Immature natural killer cell (primary cell): ENCODE data around the gene ATAD1. TPM values are rescaled to one million over a fixed set of nuclear protein-coding genes. Genes with fewer than 3 reads are reported as not detected.
"Not testable (repeated sequence)": the region's sequence is repeated elsewhere in the genome, so short reads cannot be mapped to it uniquely, and the experiment has no call there.

ENCODE experiments used
- DNase-seq, 3 donors: peaks; one replicate each; pipeline ENCODE4 v3.0.0; 2022; ENCODE audit warnings: mixed read lengths in 1 of 3
- H3K27ac Mint-ChIP-seq, 6 donors: one replicate each; pipeline ENCODE4 v1.8.0; 2020; ENCODE audit warnings: mixed read lengths in 6 of 6, mild to moderate bottlenecking in 5 of 6, inconsistent platforms in 4 of 6, moderate library complexity in 3 of 6
- H3K27me3 Mint-ChIP-seq, 3 donors: one replicate each; pipeline ENCODE4 v1.8.0; 2020 to 2021; ENCODE audit warnings: low read depth in 3 of 3, mild to moderate bottlenecking in 3 of 3, mixed read lengths in 3 of 3, moderate library complexity in 3 of 3, inconsistent platforms in 1 of 3
- H3K36me3 Mint-ChIP-seq, 3 donors: one replicate each; pipeline ENCODE4 v1.8.0; 2020; ENCODE audit warnings: mixed read lengths in 3 of 3, inconsistent platforms in 2 of 3, mild to moderate bottlenecking in 2 of 3
- H3K4me1 Mint-ChIP-seq, 2 donors: one replicate each; pipeline ENCODE4 v1.8.0; 2020; ENCODE audit warnings: inconsistent platforms in 2 of 2, mild to moderate bottlenecking in 2 of 2, mixed read lengths in 2 of 2, moderate library complexity in 1 of 2
- H3K4me3 Mint-ChIP-seq, 5 donors: one replicate each; pipeline ENCODE4 v1.8.0; 2020; ENCODE audit warnings: mild to moderate bottlenecking in 5 of 5, mixed read lengths in 5 of 5, inconsistent platforms in 3 of 5, moderate library complexity in 3 of 5
- H3K9me3 Mint-ChIP-seq, 6 donors: one replicate each; pipeline ENCODE4 v1.8.0; 2020; ENCODE audit warnings: mild to moderate bottlenecking in 6 of 6, mixed read lengths in 6 of 6, inconsistent platforms in 4 of 6, moderate library complexity in 3 of 6
- polyA plus RNA-seq, 3 donors: library from polyadenylated mRNA; unstranded; fragments of 300-500 nt; fragmentation: Illumina TruSeq; gene quantifications; one replicate each; pipeline ENCODE4 v1.2.3, GENCODE V29; 2021

ATAD1 gene
- polyA plus RNA-seq, 3 donors from 2014 or later = 31.2 to 44.0 (median 42.1) TPM

- peak overlapping the region; percentile 68 to 95 (median 92) for H3K27ac Mint-ChIP-seq
- H3K4me1 Mint-ChIP-seq = peaks cover 48 to 65% of the 10 kb centered on the region in 2 donors
- peaks cover 7 to 12% (median 7%) of the 10 kb centered on the region in 3 donors for H3K36me3 Mint-ChIP-seq
- DNase-seq = no peak
- H3K27me3 Mint-ChIP-seq = peaks cover 2 to 13% (median 4%) of the 10 kb centered on the region in 3 donors
- peak overlapping the region; percentile 87 to 99 (median 96) for H3K4me3 Mint-ChIP-seq
- H3K9me3 Mint-ChIP-seq = no peaks in the 10 kb centered on the region
Observed at GRCh38 chr10:87816163-87816897, 1.7 kb downstream of the ATAD1 start.

GRCh38 chr10:87804939-87805569 lies 13.0 kb downstream of the ATAD1 start:
- peaks cover 0 to 8% (median 0%) of the 10 kb centered on the region in 6 donors for H3K9me3 Mint-ChIP-seq
- peaks cover 29 to 51% of the 10 kb centered on the region in 2 donors for H3K4me1 Mint-ChIP-seq
- DNase-seq = no peak
- H3K27ac Mint-ChIP-seq = peak overlapping the region in 4 of 6 donors; percentile 0 to 78 (median 58)
- peak overlapping the region in 2 of 5 donors; percentile 1 to 7 for H3K4me3 Mint-ChIP-seq
- peaks cover 15 to 37% (median 29%) of the 10 kb centered on the region in 3 donors for H3K36me3 Mint-ChIP-seq
- H3K27me3 Mint-ChIP-seq = peaks cover 0 to 1% (median 0%) of the 10 kb centered on the region in 3 donors

GRCh38 chr10:87803831-87804230 lies 14.2 kb downstream of the ATAD1 start:
- H3K27me3 Mint-ChIP-seq = peaks cover 0 to 1% (median 0%) of the 10 kb centered on the region in 3 donors
- H3K36me3 Mint-ChIP-seq = peaks cover 12 to 34% (median 25%) of the 10 kb centered on the region in 3 donors
- no peak overlapping the region for H3K4me3 Mint-ChIP-seq
- peaks cover 0 to 8% (median 0%) of the 10 kb centered on the region in 6 donors for H3K9me3 Mint-ChIP-seq
- no peak overlapping the region for H3K27ac Mint-ChIP-seq
- peaks cover 32 to 63% of the 10 kb centered on the region in 2 donors for H3K4me1 Mint-ChIP-seq
- DNase-seq = no peak

- no peak overlapping the region for H3K27ac Mint-ChIP-seq
- H3K36me3 Mint-ChIP-seq = peaks cover 12 to 34% (median 25%) of the 10 kb centered on the region in 3 donors
- DNase-seq = no peak
- H3K27me3 Mint-ChIP-seq = peaks cover 0 to 1% (median 0%) of the 10 kb centered on the region in 3 donors
- peaks cover 37 to 68% of the 10 kb centered on the region in 2 donors for H3K4me1 Mint-ChIP-seq
- no peak overlapping the region for H3K4me3 Mint-ChIP-seq
- H3K9me3 Mint-ChIP-seq = peaks cover 0 to 8% (median 0%) of the 10 kb centered on the region in 6 donors
Observed at GRCh38 chr10:87803328-87803727, 14.7 kb downstream of the ATAD1 start.

- H3K27me3 Mint-ChIP-seq, H3K4me3 Mint-ChIP-seq, DNase-seq, H3K27ac Mint-ChIP-seq, H3K9me3 Mint-ChIP-seq: not testable (repeated sequence)
- H3K36me3 Mint-ChIP-seq = peaks cover 17 to 40% (median 25%) of the 10 kb centered on the region in 3 donors
- H3K4me1 Mint-ChIP-seq = peaks cover 50 to 80% of the 10 kb centered on the region in 2 donors
Observed at GRCh38 chr10:87801813-87802435, 16.1 kb downstream of the ATAD1 start.

GRCh38 chr10:87799860-87800259 lies 18.2 kb downstream of the ATAD1 start:
- H3K27me3 Mint-ChIP-seq = peaks cover 0 to 2% (median 0%) of the 10 kb centered on the region in 3 donors
- peaks cover 0 to 8% (median 0%) of the 10 kb centered on the region in 6 donors for H3K9me3 Mint-ChIP-seq
- H3K27ac Mint-ChIP-seq = no peak overlapping the region
- no peak overlapping the region for H3K4me3 Mint-ChIP-seq
- H3K4me1 Mint-ChIP-seq = peaks cover 36 to 71% of the 10 kb centered on the region in 2 donors
- no peak for DNase-seq
- H3K36me3 Mint-ChIP-seq = peaks cover 17 to 35% (median 25%) of the 10 kb centered on the region in 3 donors

- H3K27me3 Mint-ChIP-seq = peaks cover 0 to 2% (median 0%) of the 10 kb centered on the region in 3 donors
- peaks cover 8 to 26% (median 17%) of the 10 kb centered on the region in 3 donors for H3K36me3 Mint-ChIP-seq
- H3K27ac Mint-ChIP-seq = peak overlapping the region; percentile 13 to 86 (median 66)
- DNase-seq = no peak
- peaks cover 36 to 71% of the 10 kb centered on the region in 2 donors for H3K4me1 Mint-ChIP-seq
- H3K4me3 Mint-ChIP-seq = peak overlapping the region; percentile 6 to 64 (median 51)
- H3K9me3 Mint-ChIP-seq = peaks cover 0 to 3% (median 0%) of the 10 kb centered on the region in 6 donors
Observed at GRCh38 chr10:87798082-87798481, 19.9 kb downstream of the ATAD1 start.

GRCh38 chr10:87794285-87794684 lies 23.7 kb downstream of the ATAD1 start:
- peak overlapping the region in 2 of 6 donors; percentile 18 to 57 for H3K27ac Mint-ChIP-seq
- no peaks in the 10 kb centered on the region for H3K9me3 Mint-ChIP-seq
- no peak overlapping the region for H3K4me3 Mint-ChIP-seq
- H3K4me1 Mint-ChIP-seq = peaks cover 35 to 65% of the 10 kb centered on the region in 2 donors
- no peak for DNase-seq
- H3K36me3 Mint-ChIP-seq = peaks cover 4 to 20% (median 9%) of the 10 kb centered on the region in 3 donors
- H3K27me3 Mint-ChIP-seq = peaks cover 0 to 2% (median 1%) of the 10 kb centered on the region in 3 donors

GRCh38 chr10:87790185-87790584 lies 27.8 kb downstream of the ATAD1 start:
- Mint-ChIP-seq H3K9me3 (no peaks in the 10 kb centered on the region), H3K36me3 (peaks cover 7 to 20% (median 9%) of the 10 kb centered on the region in 3 donors), H3K4me1 (peaks cover 11 to 32% of the 10 kb centered on the region in 2 donors), H3K4me3 (no peak overlapping the region), H3K27me3 (peaks cover 0 to 1% (median 0%) of the 10 kb centered on the region in 3 donors), H3K27ac (no peak overlapping the region)
- no peak for DNase-seq

- H3K4me1 Mint-ChIP-seq = peaks cover 7 to 18% of the 10 kb centered on the region in 2 donors
- H3K27me3 Mint-ChIP-seq = no peaks in the 10 kb centered on the region
- no peaks in the 10 kb centered on the region for H3K9me3 Mint-ChIP-seq
- no peak overlapping the region for H3K27ac Mint-ChIP-seq
- no peak overlapping the region for H3K4me3 Mint-ChIP-seq
- DNase-seq = no peak
- peaks cover 11 to 31% (median 14%) of the 10 kb centered on the region in 3 donors for H3K36me3 Mint-ChIP-seq
Observed at GRCh38 chr10:87786421-87786820, 31.6 kb downstream of the ATAD1 start.

GRCh38 chr10:87782721-87783120 lies 35.3 kb downstream of the ATAD1 start:
- Mint-ChIP-seq H3K4me3 (no peak overlapping the region), H3K4me1 (peaks cover 2 to 32% of the 10 kb centered on the region in 2 donors), H3K9me3 (no peaks in the 10 kb centered on the region), H3K36me3 (peaks cover 10 to 20% (median 13%) of the 10 kb centered on the region in 3 donors), H3K27ac (no peak overlapping the region), H3K27me3 (no peaks in the 10 kb centered on the region)
- DNase-seq = no peak

GRCh38 chr10:87781545-87781944 lies 36.5 kb downstream of the ATAD1 start:
- peak overlapping the region in 2 of 6 donors; percentile 31 to 46 for H3K27ac Mint-ChIP-seq
- H3K4me1 Mint-ChIP-seq = peaks cover 2 to 32% of the 10 kb centered on the region in 2 donors
- no peaks in the 10 kb centered on the region for H3K27me3 Mint-ChIP-seq
- DNase-seq = no peak
- H3K36me3 Mint-ChIP-seq = peaks cover 10 to 25% (median 18%) of the 10 kb centered on the region in 3 donors
- no peak overlapping the region for H3K4me3 Mint-ChIP-seq
- no peaks in the 10 kb centered on the region for H3K9me3 Mint-ChIP-seq

GRCh38 chr10:87776328-87776727 lies 41.7 kb downstream of the ATAD1 start:
- Mint-ChIP-seq H3K27ac (peak overlapping the region in 1 of 6 donors; percentile 73), H3K36me3 (peaks cover 11 to 25% (median 14%) of the 10 kb centered on the region in 3 donors), H3K4me3 (no peak overlapping the region), H3K9me3 (no peaks in the 10 kb centered on the region), H3K4me1 (peaks cover 0 to 21% of the 10 kb centered on the region in 2 donors), H3K27me3 (peaks cover 0 to 1% (median 0%) of the 10 kb centered on the region in 3 donors)
- DNase-seq = no peak
